WTC11 (cell line): ENCODE measurements around the gene TMEM266. TPM values are rescaled to one million over a fixed set of nuclear protein-coding genes. Genes with fewer than 3 reads are reported as not detected.

Experiments
- ATAC-seq: fragments of 200-7000 bp; cut with Tn5 transposase; 2 replicates; pipeline ENCODE4 v1.10.0; 2021; ENCODE audit warnings: mild to moderate bottlenecking, moderate library complexity
- CTCF ChIA-PET: fragments of 300-600 bp; sonication (Branson Sonifier 250); formaldehyde crosslinking; loops from one replicate; lab custom pipeline; 2021; ENCODE audit warnings: antibody characterized with exemption; lab: Charles Lee
- POLR2A ChIA-PET: fragments of 350-600 bp; sonication (Branson Sonifier 250); formaldehyde crosslinking; loops from one replicate; lab custom pipeline; 2021; ENCODE audit warnings: antibody characterized with exemption; lab: Charles Lee
- DNase-seq: peaks from one replicate; pipeline ENCODE4 v3.0.0; 2021; ENCODE audit warnings: low spot score
- H3K27ac Mint-ChIP-seq: 2 replicates; pipeline ENCODE4 v1.8.0; 2021; ENCODE audit warnings: mixed read lengths
- H3K27me3 Mint-ChIP-seq: 2 replicates; pipeline ENCODE4 v1.8.0; 2021; ENCODE audit warnings: low read depth, mild to moderate bottlenecking, moderate library complexity, mixed read lengths
- H3K36me3 Mint-ChIP-seq: 2 replicates; pipeline ENCODE4 v1.8.0; 2021; ENCODE audit warnings: mixed read lengths
- H3K4me1 Mint-ChIP-seq: 2 replicates; pipeline ENCODE4 v1.8.0; 2022; ENCODE audit warnings: mixed read lengths
- H3K4me3 Mint-ChIP-seq: 2 replicates; pipeline ENCODE4 v1.8.0; 2021; ENCODE audit warnings: mild to moderate bottlenecking, moderate library complexity, mixed read lengths
- H3K9me3 Mint-ChIP-seq: 2 replicates; pipeline ENCODE4 v1.8.0; 2021; ENCODE audit warnings: mixed read lengths
- CREM ChIP-seq: sonication (generic); formaldehyde crosslinking; IDR thresholded peaks from 2 replicates; pipeline ENCODE4 v1.8.1; 2022; ENCODE audit warnings: mild to moderate bottlenecking, missing genetic modification reagents, moderate library complexity
- ELF4 ChIP-seq: sonication (generic); formaldehyde crosslinking; IDR thresholded peaks from 2 replicates; pipeline ENCODE4 v1.8.1; 2022; ENCODE audit warnings: low read depth, mild to moderate bottlenecking, moderate library complexity, missing genetic modification reagents
- FOXK1 ChIP-seq: sonication (generic); formaldehyde crosslinking; IDR thresholded peaks from 2 replicates; pipeline ENCODE4 v1.8.0; 2022; ENCODE audit warnings: mild to moderate bottlenecking, moderate library complexity, missing genetic modification reagents
- NFATC4 ChIP-seq: fragments of 250-450 bp; sonication (Bioruptor Pico); IDR thresholded peaks from 2 replicates; pipeline ENCODE4 v1.9.0; 2021; ENCODE audit warnings: mild to moderate bottlenecking
- NFE2L1 ChIP-seq: sonication (generic); formaldehyde crosslinking; IDR thresholded peaks from 2 replicates; pipeline ENCODE4 v1.8.1; 2023; ENCODE audit warnings: missing genetic modification reagents
- NR3C1 ChIP-seq: sonication (generic); formaldehyde crosslinking; conservative IDR thresholded peaks from 2 replicates; pipeline ENCODE4 v1.8.1; 2023; ENCODE audit warnings: low read depth, mild to moderate bottlenecking, missing genetic modification reagents
- OVOL2 ChIP-seq: fragments of 250-450 bp; sonication (Bioruptor Pico); IDR thresholded peaks from 2 replicates; pipeline ENCODE4 v1.9.0; 2021; ENCODE audit warnings: mild to moderate bottlenecking, borderline replicate concordance
- SMAD4 ChIP-seq: sonication (generic); formaldehyde crosslinking; IDR thresholded peaks from 2 replicates; pipeline ENCODE4 v1.8.0; 2022; ENCODE audit warnings: mild to moderate bottlenecking, missing genetic modification reagents
- ZBTB21 ChIP-seq: sonication (generic); formaldehyde crosslinking; IDR thresholded peaks from 2 replicates; pipeline ENCODE4 v1.8.1; 2023; ENCODE audit warnings: mild to moderate bottlenecking, missing genetic modification reagents, borderline replicate concordance
- ZNF416 ChIP-seq: fragments of 250-450 bp; sonication (Bioruptor Pico); IDR thresholded peaks from 2 replicates; pipeline ENCODE4 v1.9.0; 2021; ENCODE audit warnings: mild to moderate bottlenecking, inconsistent platforms
- ZNF671 ChIP-seq: fragments of 250-450 bp; sonication (Bioruptor Pico); IDR thresholded peaks from 2 replicates; pipeline ENCODE4 v1.8.0; 2021; ENCODE audit warnings: mild to moderate bottlenecking
- total RNA-seq: library from RNA; stranded (reverse); gene quantifications from 3 replicates; pipeline ENCODE4 v1.2.3, GENCODE V29; 2021
- TF ChIP-seq, protein P1 (sequence below): fragments of 200-600 bp; IDR thresholded peaks from 2 replicates; pipeline ENCODE4 v1.8.0; 2022; ENCODE audit warnings: antibody characterized with exemption
- TF ChIP-seq, protein P2 (sequence below): sonication (generic); formaldehyde crosslinking; IDR thresholded peaks from 2 replicates; pipeline ENCODE4 v1.8.1; 2023; ENCODE audit warnings: mild to moderate bottlenecking, missing genetic modification reagents, borderline replicate concordance
- TF ChIP-seq, protein P3 (sequence below): sonication (generic); formaldehyde crosslinking; conservative IDR thresholded peaks from 2 replicates; pipeline ENCODE4 v1.8.1; 2023; ENCODE audit warnings: mild to moderate bottlenecking, low read depth, missing genetic modification reagents, moderate library complexity
- TF ChIP-seq, protein P4 (sequence below): sonication (generic); formaldehyde crosslinking; IDR thresholded peaks from 2 replicates; pipeline ENCODE4 v1.8.1; 2022; ENCODE audit warnings: missing genetic modification reagents, borderline replicate concordance
- TF ChIP-seq, protein P5 (sequence below): sonication (generic); formaldehyde crosslinking; IDR thresholded peaks from 2 replicates; pipeline ENCODE4 v1.8.0; 2023; ENCODE audit warnings: missing genetic modification reagents

The TMEM266 gene
- total RNA-seq, 1 experiment from 2014 or later = 8.6 TPM

DNA sequence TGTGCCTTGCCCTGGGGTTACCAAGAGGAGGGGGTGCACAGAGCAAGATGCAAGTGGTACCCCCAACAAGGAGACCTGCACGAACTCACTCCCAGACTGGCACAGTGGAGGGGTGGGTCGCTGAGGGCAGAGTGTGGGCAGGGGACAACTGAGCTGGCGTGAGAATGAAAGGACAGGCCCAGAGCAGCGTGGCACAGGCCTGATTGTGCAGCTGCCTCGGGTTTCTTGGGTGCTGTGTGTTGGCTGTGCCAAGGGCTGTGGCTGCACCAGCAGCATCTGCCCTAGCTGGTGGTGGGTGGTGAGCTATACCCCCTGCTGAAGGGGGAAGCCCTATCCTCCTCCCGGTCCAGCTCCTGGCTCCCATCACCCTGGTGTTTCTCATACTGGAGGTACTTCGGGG is 92.4 kb downstream of the TMEM266 start:
- POLR2A ChIA-PET = interaction anchor here (0.5 to 0.7 kb wide), 2 partner anchors 18 to 295 kb away, joined by 3 read pairs; no protein-coding TSS in a partner anchor
- ATAC-seq (no peak), DNase-seq (no peak)
- H3K9me3 Mint-ChIP-seq = no peaks in the 10 kb centered on the region
- CTCF ChIA-PET = interaction anchor here (0.6 to 3.5 kb wide), 4 partner anchors 12 to 318 kb away, joined by 3 to 19 read pairs (median 9); no protein-coding TSS in a partner anchor
- peaks cover 42% of the 10 kb centered on the region for H3K4me1 Mint-ChIP-seq
- H3K27me3 Mint-ChIP-seq = no peaks in the 10 kb centered on the region
- TF ChIP-seq, protein P1, sequence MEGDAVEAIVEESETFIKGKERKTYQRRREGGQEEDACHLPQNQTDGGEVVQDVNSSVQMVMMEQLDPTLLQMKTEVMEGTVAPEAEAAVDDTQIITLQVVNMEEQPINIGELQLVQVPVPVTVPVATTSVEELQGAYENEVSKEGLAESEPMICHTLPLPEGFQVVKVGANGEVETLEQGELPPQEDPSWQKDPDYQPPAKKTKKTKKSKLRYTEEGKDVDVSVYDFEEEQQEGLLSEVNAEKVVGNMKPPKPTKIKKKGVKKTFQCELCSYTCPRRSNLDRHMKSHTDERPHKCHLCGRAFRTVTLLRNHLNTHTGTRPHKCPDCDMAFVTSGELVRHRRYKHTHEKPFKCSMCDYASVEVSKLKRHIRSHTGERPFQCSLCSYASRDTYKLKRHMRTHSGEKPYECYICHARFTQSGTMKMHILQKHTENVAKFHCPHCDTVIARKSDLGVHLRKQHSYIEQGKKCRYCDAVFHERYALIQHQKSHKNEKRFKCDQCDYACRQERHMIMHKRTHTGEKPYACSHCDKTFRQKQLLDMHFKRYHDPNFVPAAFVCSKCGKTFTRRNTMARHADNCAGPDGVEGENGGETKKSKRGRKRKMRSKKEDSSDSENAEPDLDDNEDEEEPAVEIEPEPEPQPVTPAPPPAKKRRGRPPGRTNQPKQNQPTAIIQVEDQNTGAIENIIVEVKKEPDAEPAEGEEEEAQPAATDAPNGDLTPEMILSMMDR = no peak
- TF ChIP-seq CREM (CRISPR knock-in tag) = no peak
- TF ChIP-seq FOXK1 = no peak
- no peak for TF ChIP-seq SMAD4 (CRISPR knock-in tag)
- no peak for TF ChIP-seq NFATC4
- no peak for TF ChIP-seq ZNF671 (CRISPR knock-in tag)
- TF ChIP-seq NFE2L1 (CRISPR knock-in tag) = no peak
- TF ChIP-seq ZNF416 (CRISPR knock-in tag) = no peak
- TF ChIP-seq, protein P2, sequence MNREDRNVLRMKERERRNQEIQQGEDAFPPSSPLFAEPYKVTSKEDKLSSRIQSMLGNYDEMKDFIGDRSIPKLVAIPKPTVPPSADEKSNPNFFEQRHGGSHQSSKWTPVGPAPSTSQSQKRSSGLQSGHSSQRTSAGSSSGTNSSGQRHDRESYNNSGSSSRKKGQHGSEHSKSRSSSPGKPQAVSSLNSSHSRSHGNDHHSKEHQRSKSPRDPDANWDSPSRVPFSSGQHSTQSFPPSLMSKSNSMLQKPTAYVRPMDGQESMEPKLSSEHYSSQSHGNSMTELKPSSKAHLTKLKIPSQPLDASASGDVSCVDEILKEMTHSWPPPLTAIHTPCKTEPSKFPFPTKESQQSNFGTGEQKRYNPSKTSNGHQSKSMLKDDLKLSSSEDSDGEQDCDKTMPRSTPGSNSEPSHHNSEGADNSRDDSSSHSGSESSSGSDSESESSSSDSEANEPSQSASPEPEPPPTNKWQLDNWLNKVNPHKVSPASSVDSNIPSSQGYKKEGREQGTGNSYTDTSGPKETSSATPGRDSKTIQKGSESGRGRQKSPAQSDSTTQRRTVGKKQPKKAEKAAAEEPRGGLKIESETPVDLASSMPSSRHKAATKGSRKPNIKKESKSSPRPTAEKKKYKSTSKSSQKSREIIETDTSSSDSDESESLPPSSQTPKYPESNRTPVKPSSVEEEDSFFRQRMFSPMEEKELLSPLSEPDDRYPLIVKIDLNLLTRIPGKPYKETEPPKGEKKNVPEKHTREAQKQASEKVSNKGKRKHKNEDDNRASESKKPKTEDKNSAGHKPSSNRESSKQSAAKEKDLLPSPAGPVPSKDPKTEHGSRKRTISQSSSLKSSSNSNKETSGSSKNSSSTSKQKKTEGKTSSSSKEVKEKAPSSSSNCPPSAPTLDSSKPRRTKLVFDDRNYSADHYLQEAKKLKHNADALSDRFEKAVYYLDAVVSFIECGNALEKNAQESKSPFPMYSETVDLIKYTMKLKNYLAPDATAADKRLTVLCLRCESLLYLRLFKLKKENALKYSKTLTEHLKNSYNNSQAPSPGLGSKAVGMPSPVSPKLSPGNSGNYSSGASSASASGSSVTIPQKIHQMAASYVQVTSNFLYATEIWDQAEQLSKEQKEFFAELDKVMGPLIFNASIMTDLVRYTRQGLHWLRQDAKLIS (CRISPR knock-in tag) = no peak
- TF ChIP-seq OVOL2 (CRISPR knock-in tag) = no peak
- no peak for TF ChIP-seq NR3C1 (CRISPR knock-in tag)
- no peak for TF ChIP-seq ELF4 (CRISPR knock-in tag)
- TF ChIP-seq ZBTB21 (CRISPR knock-in tag) = no peak
- TF ChIP-seq, protein P3, sequence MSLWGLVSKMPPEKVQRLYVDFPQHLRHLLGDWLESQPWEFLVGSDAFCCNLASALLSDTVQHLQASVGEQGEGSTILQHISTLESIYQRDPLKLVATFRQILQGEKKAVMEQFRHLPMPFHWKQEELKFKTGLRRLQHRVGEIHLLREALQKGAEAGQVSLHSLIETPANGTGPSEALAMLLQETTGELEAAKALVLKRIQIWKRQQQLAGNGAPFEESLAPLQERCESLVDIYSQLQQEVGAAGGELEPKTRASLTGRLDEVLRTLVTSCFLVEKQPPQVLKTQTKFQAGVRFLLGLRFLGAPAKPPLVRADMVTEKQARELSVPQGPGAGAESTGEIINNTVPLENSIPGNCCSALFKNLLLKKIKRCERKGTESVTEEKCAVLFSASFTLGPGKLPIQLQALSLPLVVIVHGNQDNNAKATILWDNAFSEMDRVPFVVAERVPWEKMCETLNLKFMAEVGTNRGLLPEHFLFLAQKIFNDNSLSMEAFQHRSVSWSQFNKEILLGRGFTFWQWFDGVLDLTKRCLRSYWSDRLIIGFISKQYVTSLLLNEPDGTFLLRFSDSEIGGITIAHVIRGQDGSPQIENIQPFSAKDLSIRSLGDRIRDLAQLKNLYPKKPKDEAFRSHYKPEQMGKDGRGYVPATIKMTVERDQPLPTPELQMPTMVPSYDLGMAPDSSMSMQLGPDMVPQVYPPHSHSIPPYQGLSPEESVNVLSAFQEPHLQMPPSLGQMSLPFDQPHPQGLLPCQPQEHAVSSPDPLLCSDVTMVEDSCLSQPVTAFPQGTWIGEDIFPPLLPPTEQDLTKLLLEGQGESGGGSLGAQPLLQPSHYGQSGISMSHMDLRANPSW (CRISPR knock-in tag) = no peak
- TF ChIP-seq, protein P4, sequence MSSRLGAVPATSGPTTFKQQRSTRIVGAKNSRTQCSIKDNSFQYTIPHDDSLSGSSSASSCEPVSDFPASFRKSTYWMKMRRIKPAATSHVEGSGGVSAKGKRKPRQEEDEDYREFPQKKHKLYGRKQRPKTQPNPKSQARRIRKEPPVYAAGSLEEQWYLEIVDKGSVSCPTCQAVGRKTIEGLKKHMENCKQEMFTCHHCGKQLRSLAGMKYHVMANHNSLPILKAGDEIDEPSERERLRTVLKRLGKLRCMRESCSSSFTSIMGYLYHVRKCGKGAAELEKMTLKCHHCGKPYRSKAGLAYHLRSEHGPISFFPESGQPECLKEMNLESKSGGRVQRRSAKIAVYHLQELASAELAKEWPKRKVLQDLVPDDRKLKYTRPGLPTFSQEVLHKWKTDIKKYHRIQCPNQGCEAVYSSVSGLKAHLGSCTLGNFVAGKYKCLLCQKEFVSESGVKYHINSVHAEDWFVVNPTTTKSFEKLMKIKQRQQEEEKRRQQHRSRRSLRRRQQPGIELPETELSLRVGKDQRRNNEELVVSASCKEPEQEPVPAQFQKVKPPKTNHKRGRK (CRISPR knock-in tag) = no peak
- TF ChIP-seq, protein P5, sequence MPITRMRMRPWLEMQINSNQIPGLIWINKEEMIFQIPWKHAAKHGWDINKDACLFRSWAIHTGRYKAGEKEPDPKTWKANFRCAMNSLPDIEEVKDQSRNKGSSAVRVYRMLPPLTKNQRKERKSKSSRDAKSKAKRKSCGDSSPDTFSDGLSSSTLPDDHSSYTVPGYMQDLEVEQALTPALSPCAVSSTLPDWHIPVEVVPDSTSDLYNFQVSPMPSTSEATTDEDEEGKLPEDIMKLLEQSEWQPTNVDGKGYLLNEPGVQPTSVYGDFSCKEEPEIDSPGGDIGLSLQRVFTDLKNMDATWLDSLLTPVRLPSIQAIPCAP (CRISPR knock-in tag) = no peak
- no peaks in the 10 kb centered on the region for H3K36me3 Mint-ChIP-seq
- H3K4me3 Mint-ChIP-seq = no peak overlapping the region
- no peak overlapping the region for H3K27ac Mint-ChIP-seq
